OCI-LY3 (cell line): ENCODE data around the gene RAB35.

Source experiments
- CTCF ChIP-seq: fragments of 200-600, 300-600 bp; sonication (generic); IDR thresholded peaks from 2 replicates; pipeline ENCODE4 v1.5.1; 2014; ENCODE audit warnings: antibody characterized with exemption, low read length, low read depth
- EZH2phosphoT487 ChIP-seq: fragments of 200-600 bp; shearing (Covaris generic); IDR thresholded peaks from 2 replicates; pipeline ENCODE4 v1.6.1; 2018; ENCODE audit warnings: antibody characterized with exemption, mixed run types, low read depth

- TF ChIP-seq CTCF (no peak), EZH2phosphoT487 (no peak)
These were observed 52.3 kb downstream of the RAB35 start for GRCh38 chr12:120064054-120064940.
